Fibroblast of skin of scalp (primary cell): ENCODE data around the gene ZNF200.

Source experiments
- DNase-seq: peaks from one replicate; pipeline ENCODE4 v3.0.0-alpha.2; 2013

The ZNF200 gene

GRCh38 chr16:3174618-3175148 lies 60.3 kb downstream of the ZNF200 start:
- DNase-seq, result no peak

GRCh38 chr16:3173892-3174617 lies 60.9 kb downstream of the ZNF200 start:
- DNase-seq, result peak; percentile 44
